GM12891 (cell line): Measurements from ENCODE around the gene THRA.
A peak's percentile ranks its signal among the peaks of the same experiment; 100 is the strongest.

ENCODE experiments used
- DNase-seq: peaks from one replicate; pipeline ENCODE4 v3.0.0; 2011; ENCODE audit warnings: low spot score; ENCODE audit not compliant: insufficient read length
- FAIRE-seq: peaks from 2 replicates; lab custom pipeline; 2011; peaks lifted over from hg19 to GRCh38; lab: Jason Lieb, UNC
- PAX5 ChIP-seq: IDR thresholded peaks from 2 replicates; pipeline ENCODE4 v1.6.1; 2011; ENCODE audit warnings: low read length, moderate library complexity, mild to moderate bottlenecking; ENCODE audit not compliant: insufficient read depth, severe bottlenecking
- POLR2A ChIP-seq: IDR thresholded peaks from 2 replicates; pipeline ENCODE4 v1.6.1; 2011; ENCODE audit warnings: low read depth, low read length, control low read depth
- POLR2AphosphoS5 ChIP-seq: IDR thresholded peaks from 2 replicates; pipeline ENCODE4 v1.6.1; 2011; ENCODE audit warnings: low read depth, low read length, control low read depth
- POU2F2 ChIP-seq: IDR thresholded peaks from 2 replicates; pipeline ENCODE4 v1.6.1; 2011; ENCODE audit warnings: low read depth, mild to moderate bottlenecking, control low read depth, low read length, moderate library complexity
- SPI1 ChIP-seq: IDR thresholded peaks from 2 replicates; pipeline ENCODE4 v1.6.1; 2011; ENCODE audit warnings: low read depth, low read length, control low read depth
- TAF1 ChIP-seq: IDR thresholded peaks from 2 replicates; pipeline ENCODE4 v1.6.1; 2011; ENCODE audit warnings: low read depth, low read length, control low read depth

The THRA gene

GRCh38 chr17:40105861-40106759 is 43.3 kb downstream of the THRA start:
- peak; percentile 80 for TF ChIP-seq SPI1
- TF ChIP-seq TAF1 = no peak
- no peak for DNase-seq
- FAIRE-seq = no peak

DNA sequence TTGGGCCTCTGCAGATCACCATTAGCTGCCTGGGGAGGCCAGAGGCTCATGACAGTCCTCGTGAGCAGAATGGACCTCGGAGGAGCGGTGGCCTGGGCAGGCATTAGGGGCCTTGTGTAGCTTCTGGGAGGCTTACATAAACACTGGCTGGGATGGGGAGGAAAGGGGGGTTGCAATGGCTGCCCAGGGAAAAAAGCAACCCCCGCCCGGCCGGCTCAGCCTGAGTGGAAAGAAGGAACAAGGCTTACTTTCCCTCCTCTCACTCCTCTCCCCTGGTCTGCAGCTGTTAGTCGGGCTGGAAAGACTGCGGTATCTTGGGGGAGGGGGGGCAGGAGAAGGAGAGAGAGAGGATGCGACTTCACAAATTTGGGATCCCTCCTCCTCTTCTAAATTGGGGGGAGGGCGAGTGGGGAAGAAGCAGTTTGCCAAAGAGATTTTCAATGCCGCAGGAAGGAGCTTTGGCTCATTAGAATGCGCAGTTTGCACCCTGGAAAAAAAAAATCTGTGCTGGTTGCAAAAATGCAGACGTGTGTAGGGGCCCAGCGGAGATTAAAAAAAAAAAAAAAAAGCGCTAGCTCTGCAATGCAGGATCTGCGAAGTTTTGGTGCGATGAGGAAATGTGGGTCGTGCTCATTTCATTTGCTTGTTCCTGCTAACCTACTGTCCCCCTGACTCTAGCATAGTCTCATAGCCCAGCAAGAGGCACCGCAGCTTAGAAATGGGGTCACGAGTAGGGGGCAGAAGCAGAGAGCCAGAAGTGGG is 44.2 kb downstream of the THRA start:
- TF ChIP-seq PAX5 (no peak), POU2F2 (no peak), POLR2AphosphoS5 (no peak), POLR2A (no peak), TAF1 (no peak), SPI1 (no peak)
- no peak for DNase-seq
- no peak for FAIRE-seq

- TF ChIP-seq POU2F2 (no peak), PAX5 (no peak), POLR2A (no peak), POLR2AphosphoS5 (no peak), TAF1 (no peak), SPI1 (0 out of 2 replicates have a peak, but pooled peaks have one; percentile 15)
- DNase-seq (no peak), FAIRE-seq (peak; percentile 66)
Measured at GRCh38 chr17:40107522-40108174, 44.9 kb downstream of the THRA start.

DNA sequence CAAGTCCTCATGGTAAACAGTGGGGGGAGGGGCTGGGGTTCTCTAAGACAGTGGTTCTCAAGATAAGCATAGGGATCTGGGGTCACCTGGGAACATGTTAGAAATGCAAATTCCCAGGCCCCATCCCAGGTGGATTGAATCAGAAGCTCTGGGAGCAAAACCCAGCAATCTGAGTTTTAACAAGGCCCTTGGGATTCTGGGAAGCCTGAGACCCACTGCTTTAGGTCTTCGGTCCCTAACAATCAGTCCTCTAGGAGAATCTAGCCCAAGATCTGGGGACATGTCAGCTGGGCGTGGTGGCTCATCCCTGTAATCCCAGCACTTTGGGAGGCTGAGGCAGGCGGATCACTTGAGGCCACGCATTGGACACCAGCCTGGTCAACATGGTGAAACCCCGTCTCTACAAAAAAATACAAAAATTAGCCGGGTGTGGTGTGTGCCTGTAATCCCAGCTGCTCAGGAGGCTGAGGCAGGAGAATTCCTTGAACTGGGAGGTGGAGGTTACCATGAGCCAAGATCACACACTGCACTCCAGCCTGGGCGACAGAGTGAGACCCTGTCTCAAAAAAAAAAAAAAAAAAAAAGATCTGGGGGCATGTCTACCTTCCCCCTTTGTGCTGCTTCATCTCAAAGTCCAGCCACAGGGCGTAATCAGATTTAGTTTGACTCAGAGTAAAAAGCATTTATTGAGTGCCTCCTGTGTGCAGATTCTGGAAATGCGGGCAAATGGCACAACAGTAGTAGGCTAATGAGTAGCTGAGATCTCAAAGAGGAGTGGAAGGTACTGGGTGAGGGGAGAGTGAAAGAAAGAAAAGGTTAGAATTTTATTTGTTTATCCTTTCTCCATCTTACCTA is 46.4 kb downstream of the THRA start:
- no peak for TF ChIP-seq SPI1
- DNase-seq (no peak), FAIRE-seq (no peak)

DNA sequence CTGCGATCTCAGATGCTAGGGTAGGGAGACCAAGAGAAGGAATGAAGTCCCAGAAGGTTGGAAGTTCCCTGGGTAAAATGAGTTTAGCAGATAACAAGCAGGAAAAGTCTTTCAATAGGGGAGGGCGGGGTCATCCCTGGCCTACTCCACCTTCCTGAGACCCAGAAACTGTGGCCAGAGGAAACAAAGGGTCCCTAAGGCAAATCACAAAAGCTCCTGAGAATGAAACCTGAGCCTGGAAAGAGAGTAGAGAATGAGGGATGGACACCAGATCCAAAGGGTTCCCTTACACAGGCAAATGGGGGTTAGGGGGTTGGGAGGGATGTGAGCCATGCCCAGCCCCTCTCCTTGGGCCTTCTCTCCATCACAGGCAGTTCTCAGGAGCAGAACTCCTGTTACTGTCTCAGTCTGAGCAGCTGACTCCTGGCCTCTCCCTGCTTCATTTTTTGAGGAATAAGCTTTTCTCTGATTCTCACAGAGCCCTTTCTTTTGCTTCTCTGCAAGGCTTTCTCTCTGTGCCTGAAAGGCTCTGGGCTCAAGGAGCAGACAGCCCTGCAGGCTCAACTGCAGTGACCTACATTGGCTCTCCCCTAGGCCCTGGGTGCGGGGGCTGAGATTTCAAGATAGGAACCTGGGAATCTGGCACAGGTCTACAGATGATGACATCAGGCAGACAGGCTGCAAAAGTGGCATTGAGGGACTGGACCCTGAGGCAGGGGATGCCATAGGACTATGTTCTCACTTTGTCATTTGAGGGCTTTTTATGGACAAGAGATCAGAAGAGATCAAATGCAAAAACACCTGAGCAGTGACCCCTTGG is 47.5 kb downstream of the THRA start:
- FAIRE-seq (no peak), DNase-seq (no peak)
- no peak for TF ChIP-seq TAF1
- no peak for TF ChIP-seq SPI1
- no peak for TF ChIP-seq POLR2AphosphoS5
- no peak for TF ChIP-seq PAX5
- TF ChIP-seq POLR2A = no peak
- no peak for TF ChIP-seq POU2F2

DNA sequence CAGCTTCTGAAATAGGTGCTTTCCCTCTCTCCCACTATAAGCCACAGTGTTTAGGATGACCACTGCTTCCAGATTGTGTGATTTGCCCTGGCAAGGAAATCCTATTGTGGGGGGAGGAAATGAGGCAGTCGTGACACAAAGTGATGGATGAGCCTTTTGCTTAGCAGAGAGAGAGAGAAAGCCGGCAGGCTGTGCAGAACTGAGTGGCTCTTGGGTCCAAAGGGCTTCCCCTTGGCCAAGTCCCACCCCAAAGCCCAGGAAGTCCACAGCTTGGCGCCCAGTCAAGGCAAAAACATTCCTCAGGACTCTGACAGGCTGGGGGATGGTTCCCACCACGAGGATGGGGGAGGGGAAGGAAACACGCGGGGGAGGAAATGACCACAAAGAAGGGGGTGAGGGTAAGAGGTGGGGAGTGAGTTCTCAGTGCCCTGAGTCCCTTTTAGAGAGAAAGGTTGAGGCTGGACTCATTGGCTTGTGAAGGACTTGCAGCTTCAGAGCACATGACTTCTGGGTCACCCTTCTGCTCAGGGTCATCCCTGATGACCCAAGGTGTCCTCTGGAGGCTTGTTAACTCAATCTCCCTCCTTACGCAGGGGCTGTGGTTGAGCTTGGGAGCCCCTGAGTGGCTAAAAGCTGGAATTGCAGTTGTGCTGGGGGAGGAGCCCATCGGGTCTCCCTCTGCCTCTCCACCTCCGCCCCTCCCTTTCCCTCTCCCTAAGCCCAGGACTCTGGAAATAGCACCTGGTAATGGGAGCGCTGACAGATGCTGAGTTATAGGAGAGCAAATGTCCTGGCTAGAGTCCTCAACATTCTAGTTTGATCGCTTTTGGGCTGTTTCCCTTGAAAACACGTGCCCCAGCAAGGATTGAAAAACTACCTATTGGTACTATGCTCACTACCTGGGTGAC is 48.7 kb downstream of the THRA start:
- TF ChIP-seq SPI1 = no peak
- TF ChIP-seq TAF1 = no peak
- TF ChIP-seq PAX5 = no peak
- TF ChIP-seq POLR2A = no peak
- no peak for TF ChIP-seq POU2F2
- DNase-seq (peak; percentile 64), FAIRE-seq (peak; percentile 55)

DNA sequence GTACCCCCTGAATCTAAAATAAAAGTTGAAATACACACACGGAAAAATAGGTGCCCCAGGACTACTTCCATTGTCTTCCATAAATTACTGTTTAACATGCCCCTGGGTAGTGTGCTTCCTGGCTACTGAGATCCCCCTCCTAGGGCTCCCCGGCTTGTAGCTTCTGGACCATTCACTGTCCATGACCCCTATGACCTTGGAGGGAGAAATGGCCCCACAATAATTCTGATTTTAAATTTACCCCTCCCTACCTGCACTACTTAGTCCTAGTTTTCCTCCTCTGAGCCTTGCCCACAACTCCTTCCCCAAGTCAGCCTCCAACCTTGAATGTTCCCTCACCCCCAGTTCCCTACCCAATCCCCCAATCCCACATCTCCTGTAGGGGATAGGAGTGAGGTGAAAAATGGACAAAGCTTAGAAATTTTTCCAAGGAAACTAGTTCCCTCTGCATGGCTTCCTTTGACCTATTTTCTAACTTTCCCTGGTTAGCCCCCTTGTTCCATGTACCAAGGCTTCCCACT is 49.5 kb downstream of the THRA start:
- FAIRE-seq = no peak
- TF ChIP-seq PAX5 (no peak), SPI1 (no peak), POU2F2 (no peak), TAF1 (no peak), POLR2AphosphoS5 (no peak), POLR2A (no peak)
- no peak for DNase-seq
